H1 (cell line): ENCODE results near the gene SGCD. TPM values are rescaled to one million over a fixed set of nuclear protein-coding genes. Genes with fewer than 3 reads are reported as not detected.

ENCODE experiments used
- CTCF ChIA-PET: fragments of 300-600 bp; sonication (Branson Sonifier 250); formaldehyde crosslinking; loops from one replicate; lab custom pipeline; 2021; ENCODE audit not compliant: partially characterized antibody; lab: Charles Lee
- POLR2A ChIA-PET: fragments of 300-600 bp; sonication (Branson Sonifier 250); formaldehyde crosslinking; loops from one replicate; lab custom pipeline; 2021; ENCODE audit warnings: inconsistent platforms; ENCODE audit not compliant: partially characterized antibody; lab: Charles Lee
- DNase-seq, 2 experiments: peaks; one replicate each; pipeline versions ENCODE4 v3.0.0 to v3.0.0-alpha.2; 2010 to 2022; ENCODE audit warnings: low spot score in 2 of 2, low read depth in 1 of 2, mixed read lengths in 1 of 2
- FAIRE-seq: peaks from 2 replicates; lab custom pipeline; 2011; peaks lifted over from hg19 to GRCh38; lab: Jason Lieb, UNC
- H2AFZ ChIP-seq: 2 replicates; pipeline ENCODE4 v1.8.1; 2012; ENCODE audit warnings: low read length, inconsistent platforms
- H2AK5ac ChIP-seq: 2 replicates; pipeline ENCODE4 v1.6.1; 2013; ENCODE audit warnings: low read depth, low read length
- H2BK120ac ChIP-seq: replicated peaks from 2 replicates; pipeline ENCODE3; 2013; ENCODE audit warnings: low read depth, low read length, inconsistent platforms
- H2BK12ac ChIP-seq: 2 replicates; pipeline ENCODE4 v1.6.1; 2013; ENCODE audit warnings: low read depth, low read length
- H2BK15ac ChIP-seq: 2 replicates; pipeline ENCODE4 v1.6.1; 2013; ENCODE audit warnings: low read length
- H2BK20ac ChIP-seq: 2 replicates; pipeline ENCODE4 v1.6.1; 2013; ENCODE audit warnings: low read length
- H2BK5ac ChIP-seq: 2 replicates; pipeline ENCODE4 v1.6.1; 2013; ENCODE audit warnings: low read depth, low read length
- H3K14ac ChIP-seq: 2 replicates; pipeline ENCODE4 v1.6.1; 2013; ENCODE audit warnings: inconsistent platforms; ENCODE audit not compliant: insufficient read length
- H3K18ac ChIP-seq: 2 replicates; pipeline ENCODE4 v1.6.1; 2013; ENCODE audit warnings: low read length; ENCODE audit errors: extremely low read depth
- H3K23ac ChIP-seq: 2 replicates; pipeline ENCODE4 v1.6.1; 2013; ENCODE audit warnings: inconsistent platforms; ENCODE audit not compliant: insufficient read length
- H3K23me2 ChIP-seq: 2 replicates; pipeline ENCODE4 v1.6.1; 2013; ENCODE audit warnings: low read depth, low read length
- H3K27ac ChIP-seq: 2 replicates; pipeline ENCODE4 v1.6.1; 2011; ENCODE audit warnings: low read depth, low read length, inconsistent platforms
- H3K27me3 ChIP-seq, 4 experiments: replicated peaks in 1 of 4; 1 replicate in 1 of 4; 2 replicates in 3 of 4; pipeline versions ENCODE4 v1.6.1 to v1.8.1; 2011 to 2013; ENCODE audit warnings: low read length in 3 of 4, mild to moderate bottlenecking in 3 of 4, inconsistent platforms in 2 of 4, mixed read lengths in 2 of 4, moderate library complexity in 1 of 4; ENCODE audit not compliant: control insufficient read depth in 3 of 4, insufficient read depth in 3 of 4; ENCODE audit errors: extremely low read depth in 1 of 4
- H3K36me3 ChIP-seq, 4 experiments: 2 replicates each; pipeline versions ENCODE4 v1.6.1 to v1.8.1; 2011 to 2013; ENCODE audit warnings: mild to moderate bottlenecking in 4 of 4, low read length in 3 of 4, moderate library complexity in 2 of 4, control low read depth in 1 of 4, inconsistent platforms in 1 of 4; ENCODE audit not compliant: insufficient read depth in 4 of 4, control insufficient read depth in 2 of 4
- H3K4ac ChIP-seq: replicated peaks from 2 replicates; pipeline ENCODE3; 2013; ENCODE audit warnings: low read length, low read depth, mixed read lengths, inconsistent platforms; ENCODE audit not compliant: insufficient read length
- H3K4me1 ChIP-seq, 4 experiments: replicated peaks in 1 of 4; 1 replicate in 1 of 4; 2 replicates in 3 of 4; pipeline versions ENCODE4 v1.6.1 to v1.8.1; 2011 to 2013; ENCODE audit warnings: low read length in 3 of 4, inconsistent platforms in 2 of 4, mixed read lengths in 1 of 4; ENCODE audit not compliant: insufficient read depth in 4 of 4, control insufficient read depth in 3 of 4
- H3K4me2 ChIP-seq, 2 experiments: 2 replicates each; pipeline versions ENCODE4 v1.6.1 to v1.8.1; 2011 to 2013; ENCODE audit warnings: low read depth in 2 of 2, low read length in 2 of 2, control low read depth in 1 of 2, inconsistent platforms in 1 of 2, mild to moderate bottlenecking in 1 of 2; ENCODE audit not compliant: insufficient read depth in 1 of 2
- H3K4me3 ChIP-seq, 4 experiments: fragments of 200-600, 300-600 bp in 1 of 4; sonication (generic), shearing (Covaris generic), sonication (Bioruptor Twin) in 1 of 4; 2 replicates each; pipeline versions ENCODE4 v1.5.1 to v1.8.1; 2011 to 2016; ENCODE audit warnings: low read length in 4 of 4, low read depth in 3 of 4, control low read depth in 2 of 4, inconsistent platforms in 2 of 4, mild to moderate bottlenecking in 2 of 4, mixed read lengths in 1 of 4, moderate library complexity in 1 of 4; ENCODE audit not compliant: insufficient read depth in 2 of 4; ENCODE audit errors: extremely low read depth in 1 of 4
- H3K56ac ChIP-seq: replicated peaks from 2 replicates; pipeline ENCODE3; 2013; ENCODE audit warnings: low read depth, mild to moderate bottlenecking, mixed read lengths, low read length, inconsistent platforms; ENCODE audit not compliant: insufficient read length
- H3K79me1 ChIP-seq: 2 replicates; pipeline ENCODE4 v1.6.1; 2013; ENCODE audit warnings: low read depth, low read length, control low read depth
- H3K79me2 ChIP-seq, 2 experiments: 2 replicates each; pipeline versions ENCODE4 v1.6.1 to v1.8.1; 2012 to 2013; ENCODE audit warnings: low read length in 2 of 2, mild to moderate bottlenecking in 2 of 2, inconsistent platforms in 1 of 2; ENCODE audit not compliant: insufficient read depth in 2 of 2, control insufficient read depth in 1 of 2
- H3K9ac ChIP-seq, 4 experiments: replicated peaks in 1 of 4; 1 replicate in 1 of 4; 2 replicates in 3 of 4; pipeline versions ENCODE4 v1.6.1 to v1.8.1; 2011 to 2013; ENCODE audit warnings: low read depth in 3 of 4, low read length in 3 of 4, control low read depth in 2 of 4, mild to moderate bottlenecking in 2 of 4, moderate library complexity in 2 of 4, inconsistent platforms in 1 of 4; ENCODE audit errors: extremely low read depth in 1 of 4
- H3K9me3 ChIP-seq, 2 experiments: 2 replicates each; pipeline versions ENCODE4 v1.6.1 to v1.8.1; 2012 to 2013; ENCODE audit warnings: mild to moderate bottlenecking in 2 of 2, moderate library complexity in 2 of 2, control low read depth in 1 of 2, inconsistent platforms in 1 of 2, low read depth in 1 of 2, low read length in 1 of 2, mixed read lengths in 1 of 2; ENCODE audit not compliant: insufficient read depth in 2 of 2
- H4K20me1 ChIP-seq, 2 experiments: replicated peaks in 1 of 2; 2 replicates each; pipeline versions ENCODE3 to v1.8.1; 2011 to 2013; ENCODE audit warnings: inconsistent platforms in 2 of 2, low read length in 2 of 2, mild to moderate bottlenecking in 1 of 2; ENCODE audit not compliant: insufficient read depth in 2 of 2, control insufficient read depth in 1 of 2
- H4K5ac ChIP-seq: 2 replicates; pipeline ENCODE4 v1.6.1; 2013; ENCODE audit warnings: low read length, low read depth, mixed read lengths, inconsistent platforms; ENCODE audit not compliant: insufficient read length
- H4K8ac ChIP-seq: 2 replicates; pipeline ENCODE4 v1.8.0; 2013; ENCODE audit warnings: mild to moderate bottlenecking, moderate library complexity, low read length, inconsistent platforms; ENCODE audit not compliant: insufficient read depth; ENCODE audit errors: extremely low read depth
- H4K91ac ChIP-seq: replicated peaks from 2 replicates; pipeline ENCODE3; 2013; ENCODE audit warnings: low read length, mixed read lengths, inconsistent platforms; ENCODE audit not compliant: insufficient read length
- FOSL1 ChIP-seq: IDR thresholded peaks from 2 replicates; pipeline ENCODE4 v1.6.1; 2011; ENCODE audit warnings: mild to moderate bottlenecking, low read depth, low read length, moderate library complexity; ENCODE audit not compliant: insufficient read depth
- NANOG ChIP-seq: IDR thresholded peaks from 2 replicates; pipeline ENCODE4 v1.6.1; 2011; ENCODE audit warnings: low read length, low read depth, mild to moderate bottlenecking, inconsistent platforms; ENCODE audit not compliant: insufficient read depth, poor library complexity, severe bottlenecking
- RFX5 ChIP-seq: IDR thresholded peaks from 2 replicates; pipeline ENCODE4 v1.6.1; 2011; ENCODE audit warnings: low read depth, low read length, improper control_type of control experiment, borderline replicate concordance
- SP2 ChIP-seq: IDR thresholded peaks from 2 replicates; pipeline ENCODE4 v1.6.1; 2012; ENCODE audit warnings: mild to moderate bottlenecking, low read length, inconsistent platforms
- polyA plus RNA-seq, 7 experiments: library from polyadenylated mRNA; depleted of rRNA in 3 of 7; stranded (reverse) in 5 of 7; unstranded in 2 of 7; fragments of >200 nt in 5 of 7; fragments of 200-250 nt in 2 of 7; gene quantifications; 1 replicate in 5 of 7; 2 replicates in 1 of 7; 4 replicates in 1 of 7; pipeline versions ENCODE4 v1.2.1 to v1.2.3, GENCODE V29; 2011 to 2013; ENCODE audit warnings: missing spikeins in 2 of 7, mixed read lengths in 2 of 7
- total RNA-seq: library from RNA; stranded (reverse); fragmentation: NEBNext Ultra II Directional; extraction: Animal tissue kit (Norgen Biotek cat#: 25700); gene quantifications from 2 replicates; pipeline ENCODE4 v1.2.1, GENCODE V29; 2021
- TF ChIP-seq, protein P1 (sequence below): IDR thresholded peaks from 2 replicates; pipeline ENCODE4 v1.6.1; 2012; ENCODE audit warnings: inconsistent platforms
- TF ChIP-seq, protein P2 (sequence below): IDR thresholded peaks from 2 replicates; pipeline ENCODE4 v1.6.1; 2012; ENCODE audit warnings: low read length, inconsistent platforms

Gene SGCD
- total and polyA plus RNA-seq, 2 of the 8 experiments (the other 6 are each of a cell fraction or from before 2014, with no cell fraction given) = 0.04 to 0.08 TPM

DNA sequence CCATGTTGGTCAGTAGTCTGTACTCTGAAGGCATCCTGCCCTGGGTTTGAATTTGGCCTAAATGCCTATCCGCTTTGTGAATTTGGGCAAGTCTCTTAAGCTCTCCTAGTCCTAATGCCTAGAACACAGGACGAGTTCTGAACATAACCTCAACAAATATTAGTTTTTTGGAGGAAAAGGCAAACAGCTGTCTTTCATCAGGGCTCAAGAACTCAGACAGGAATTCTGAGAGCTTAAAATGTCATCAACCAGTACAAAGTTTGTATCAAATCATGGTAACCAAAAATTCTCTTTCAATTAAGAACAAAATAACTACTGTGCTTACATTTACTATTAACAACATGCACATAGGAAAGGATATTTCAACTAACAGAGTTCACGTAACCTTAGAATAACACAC lies 340.7 kb downstream of the SGCD start (continued):
- TF ChIP-seq RFX5 = no peak

DNA sequence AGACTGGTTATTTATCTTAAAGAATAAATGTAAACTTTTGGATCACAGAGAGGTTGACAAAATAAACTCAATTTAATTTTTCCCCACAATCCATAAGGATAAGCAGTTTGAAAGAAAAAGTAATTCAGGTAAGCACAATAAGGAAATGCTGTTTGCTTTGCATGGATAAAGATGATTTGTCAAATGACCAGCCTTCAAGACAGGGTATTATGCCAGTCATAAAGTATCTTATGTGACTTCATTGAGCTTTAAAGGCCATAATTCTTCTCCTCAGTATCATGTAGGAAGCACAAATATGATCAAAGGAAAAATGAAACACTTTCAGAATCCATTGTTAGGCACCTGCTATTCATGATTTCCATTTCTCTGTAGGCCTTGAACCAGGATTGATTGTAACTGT lies 342.5 kb downstream of the SGCD start:
- Histone ChIP-seq H2BK20ac (no peak overlapping the region), H2BK5ac (no peak overlapping the region), H3K27ac (no peak overlapping the region), H3K4me3 (no peak overlapping the region), H4K20me1 (no peaks in the 10 kb centered on the region), H3K23me2 (no peaks in the 10 kb centered on the region), H3K18ac (no peak overlapping the region), H4K8ac (no peak overlapping the region), H4K5ac (no peak overlapping the region), H3K79me1 (no peaks in the 10 kb centered on the region), H2AK5ac (no peak overlapping the region), H2BK15ac (no peak overlapping the region), H3K56ac (no peak overlapping the region), H4K91ac (no peak overlapping the region), H2BK12ac (no peak overlapping the region), H3K9ac (no peak overlapping the region), H3K36me3 (no peaks in the 10 kb centered on the region), H2AFZ (no peak overlapping the region), H3K4me2 (no peak overlapping the region), H3K23ac (no peak overlapping the region), H3K4me1 (peaks cover 0 to 4% (median 0%) of the 10 kb centered on the region in 4 experiments; a peak in 1 of 7 replicates), H3K79me2 (no peaks in the 10 kb centered on the region), H3K27me3 (no peaks in the 10 kb centered on the region), H2BK120ac (no peak overlapping the region), H3K14ac (no peak overlapping the region), H3K9me3 (no peaks in the 10 kb centered on the region), H3K4ac (no peak overlapping the region)
- no peak for FAIRE-seq
- CTCF ChIA-PET = interaction anchor here (5.4 kb wide), 1 partner anchor 146 kb away, joined by 24 read pairs; no protein-coding TSS in a partner anchor
- POLR2A ChIA-PET = no interaction called here
- TF ChIP-seq FOSL1 (no peak), NANOG (no peak), SP2 (no peak)
- TF ChIP-seq, protein P1, sequence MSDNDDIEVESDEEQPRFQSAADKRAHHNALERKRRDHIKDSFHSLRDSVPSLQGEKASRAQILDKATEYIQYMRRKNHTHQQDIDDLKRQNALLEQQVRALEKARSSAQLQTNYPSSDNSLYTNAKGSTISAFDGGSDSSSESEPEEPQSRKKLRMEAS = no peak
- TF ChIP-seq, protein P2, sequence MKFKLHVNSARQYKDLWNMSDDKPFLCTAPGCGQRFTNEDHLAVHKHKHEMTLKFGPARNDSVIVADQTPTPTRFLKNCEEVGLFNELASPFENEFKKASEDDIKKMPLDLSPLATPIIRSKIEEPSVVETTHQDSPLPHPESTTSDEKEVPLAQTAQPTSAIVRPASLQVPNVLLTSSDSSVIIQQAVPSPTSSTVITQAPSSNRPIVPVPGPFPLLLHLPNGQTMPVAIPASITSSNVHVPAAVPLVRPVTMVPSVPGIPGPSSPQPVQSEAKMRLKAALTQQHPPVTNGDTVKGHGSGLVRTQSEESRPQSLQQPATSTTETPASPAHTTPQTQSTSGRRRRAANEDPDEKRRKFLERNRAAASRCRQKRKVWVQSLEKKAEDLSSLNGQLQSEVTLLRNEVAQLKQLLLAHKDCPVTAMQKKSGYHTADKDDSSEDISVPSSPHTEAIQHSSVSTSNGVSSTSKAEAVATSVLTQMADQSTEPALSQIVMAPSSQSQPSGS = no peak
- no peak for DNase-seq
